D721Med (cell line): ENCODE results near the gene ZC2HC1C.
"Not testable (repeated sequence)": the region's sequence is repeated elsewhere in the genome, so short reads cannot be mapped to it uniquely, and the experiment has no call there.

ENCODE experiments used
- DNase-seq: peaks from one replicate; pipeline ENCODE4 v3.0.0; 2011; ENCODE audit warnings: low spot score; ENCODE audit not compliant: insufficient read length
- FAIRE-seq: peaks from 2 replicates; lab custom pipeline; 2011; peaks lifted over from hg19 to GRCh38; lab: Jason Lieb, UNC
- TF ChIP-seq, protein P1 (sequence below): IDR thresholded peaks from 2 replicates; pipeline ENCODE4 v1.5.1; 2012; ENCODE audit warnings: mild to moderate bottlenecking, control low read depth; ENCODE audit not compliant: insufficient read depth; ENCODE audit errors: missing control alignments

ZC2HC1C gene

DNA sequence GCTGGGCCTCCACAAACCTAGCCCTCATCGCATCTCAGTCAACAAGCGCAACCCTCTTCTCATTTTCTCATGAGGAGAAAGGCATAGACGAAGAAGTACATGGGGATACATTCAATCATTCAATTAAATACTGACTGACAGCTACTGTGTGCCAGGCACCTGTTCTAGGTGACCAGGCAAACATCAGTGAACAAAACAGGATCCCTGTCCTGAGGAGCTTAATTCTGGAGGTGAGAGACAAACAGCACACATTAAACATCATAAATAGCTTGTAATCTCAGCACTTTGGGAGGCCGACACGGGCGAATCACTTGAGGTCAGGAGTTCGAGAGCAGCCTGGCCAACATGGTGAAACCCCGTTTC, 5.3 kb upstream of the ZC2HC1C start:
- DNase-seq (no peak), FAIRE-seq (no peak)
- TF ChIP-seq, protein P1, sequence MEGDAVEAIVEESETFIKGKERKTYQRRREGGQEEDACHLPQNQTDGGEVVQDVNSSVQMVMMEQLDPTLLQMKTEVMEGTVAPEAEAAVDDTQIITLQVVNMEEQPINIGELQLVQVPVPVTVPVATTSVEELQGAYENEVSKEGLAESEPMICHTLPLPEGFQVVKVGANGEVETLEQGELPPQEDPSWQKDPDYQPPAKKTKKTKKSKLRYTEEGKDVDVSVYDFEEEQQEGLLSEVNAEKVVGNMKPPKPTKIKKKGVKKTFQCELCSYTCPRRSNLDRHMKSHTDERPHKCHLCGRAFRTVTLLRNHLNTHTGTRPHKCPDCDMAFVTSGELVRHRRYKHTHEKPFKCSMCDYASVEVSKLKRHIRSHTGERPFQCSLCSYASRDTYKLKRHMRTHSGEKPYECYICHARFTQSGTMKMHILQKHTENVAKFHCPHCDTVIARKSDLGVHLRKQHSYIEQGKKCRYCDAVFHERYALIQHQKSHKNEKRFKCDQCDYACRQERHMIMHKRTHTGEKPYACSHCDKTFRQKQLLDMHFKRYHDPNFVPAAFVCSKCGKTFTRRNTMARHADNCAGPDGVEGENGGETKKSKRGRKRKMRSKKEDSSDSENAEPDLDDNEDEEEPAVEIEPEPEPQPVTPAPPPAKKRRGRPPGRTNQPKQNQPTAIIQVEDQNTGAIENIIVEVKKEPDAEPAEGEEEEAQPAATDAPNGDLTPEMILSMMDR, result no peak

- DNase-seq (no peak), FAIRE-seq (no peak)
- TF ChIP-seq, protein P1, result no peak
Measured at GRCh38 chr14:75066691-75067090, 2.8 kb upstream of the ZC2HC1C start.

DNA sequence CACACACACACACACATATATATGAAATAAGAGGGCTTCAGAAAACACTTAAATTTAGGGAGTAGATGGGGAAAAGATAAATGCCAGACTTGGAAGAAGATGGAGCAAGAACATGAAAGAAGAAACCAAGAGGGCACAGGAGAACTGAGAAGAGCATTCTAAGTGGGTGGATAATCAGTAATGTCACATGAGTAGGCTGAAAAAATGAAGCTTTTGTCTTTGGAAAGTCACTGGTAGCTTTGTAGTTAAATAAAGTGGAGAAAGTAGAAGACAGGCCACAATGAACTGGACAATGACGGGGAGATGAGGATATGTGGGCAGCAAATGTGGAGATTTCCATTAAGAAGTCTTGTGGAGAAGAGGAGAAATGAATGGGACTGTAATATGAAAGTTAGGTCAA, 2.2 kb upstream of the ZC2HC1C start:
- no peak for FAIRE-seq
- no peak for DNase-seq
- TF ChIP-seq, protein P1, result no peak

- FAIRE-seq, DNase-seq: not testable (repeated sequence)
Measured at GRCh38 chr14:75067765-75068164, 1.7 kb upstream of the ZC2HC1C start.

DNA sequence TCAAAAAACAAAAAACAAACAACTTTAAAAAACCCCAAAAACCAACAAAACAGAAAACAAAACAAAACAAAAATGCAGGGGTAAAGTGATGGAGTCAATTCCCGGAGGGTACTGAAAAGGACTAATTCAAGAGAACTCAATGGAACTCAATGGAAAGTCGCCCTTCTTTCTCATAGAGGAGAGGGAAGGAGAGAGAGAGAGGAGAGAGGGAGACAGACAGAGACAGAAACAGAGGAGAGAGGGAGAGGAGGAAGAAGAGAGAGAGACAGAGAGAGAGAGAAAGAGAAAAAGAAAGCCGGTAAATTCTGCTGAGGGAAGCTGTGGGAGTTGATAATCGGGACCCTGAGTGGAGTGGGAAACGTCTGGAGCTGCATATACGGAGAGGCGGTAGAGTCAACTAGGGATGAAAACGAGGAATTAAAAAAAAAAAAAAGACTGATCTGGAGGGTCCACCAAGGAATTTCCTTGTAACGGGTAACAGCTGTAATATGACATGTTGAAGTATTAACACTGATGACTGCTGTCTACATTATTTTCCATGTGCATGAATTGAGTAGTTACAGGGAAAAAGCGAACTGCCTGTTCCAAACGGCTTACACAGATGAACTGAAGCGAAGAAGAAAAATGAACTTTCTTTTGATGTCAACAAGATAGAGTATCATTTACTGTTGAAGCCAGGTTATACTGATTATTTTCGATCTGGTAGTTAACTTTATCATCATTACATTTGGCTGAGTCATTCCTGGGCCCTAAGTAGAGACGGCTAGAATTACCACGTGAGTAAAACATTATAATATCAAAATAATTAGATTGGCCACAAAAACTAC, 934 bp upstream of the ZC2HC1C start:
- DNase-seq, result no peak
- TF ChIP-seq, protein P1, result no peak
- FAIRE-seq, result no peak

GRCh38 chr14:75069811-75070145, 337 bp downstream of the ZC2HC1C start:
- FAIRE-seq (no peak), DNase-seq (no peak)
- TF ChIP-seq, protein P1, result no peak

- TF ChIP-seq, protein P1, result no peak
- FAIRE-seq, result no peak
- DNase-seq, result no peak
Measured at GRCh38 chr14:75070383-75070782, 942 bp downstream of the ZC2HC1C start.
